ENCODE measurements around the gene RAB22A. TPM values are rescaled to one million over a fixed set of nuclear protein-coding genes. Genes with fewer than 3 reads are reported as not detected.

The RAB22A gene
- total and polyA plus RNA-seq, 9 of the 15 experiments (the other 6 are each of a cell fraction or from before 2014, with no cell fraction given): 1.1 to 8.0 (median 6.7) TPM

GRCh38 chr20:58296051-58296837 is 13.3 kb upstream of the RAB22A start (continued):
- TF ChIP-seq ZNF551 (CRISPR knock-in tag; IDR thresholded peaks at IDR 0.05) (no peak), SMAD3 (CRISPR knock-in tag; conservative IDR thresholded peaks at IDR 0.05) (no peak), AFF4 (CRISPR knock-in tag; IDR thresholded peaks at IDR 0.05) (no peak)

GRCh38 chr20:58297394-58297793 is 12.1 kb upstream of the RAB22A start:
- POLR2A ChIA-PET: interaction anchor here (1.2 to 1.8 kb wide), 2 partner anchors 10 to 13 kb away, joined by 3 to 9 read pairs; partner anchors contain the start of gene RAB22A
- Histone ChIP-seq H4K20me1 (replicated peaks; ENCODE audit: control insufficient read depth, insufficient read depth, low read length) (peaks cover 3% of the 10 kb centered on the region; the same call in 1 of the 2 replicates), H3K9me1 (ENCODE audit: control insufficient read depth, insufficient read depth, low read length) (no peaks in the 10 kb centered on the region), H3K27ac (ENCODE audit: extremely low read depth, low read depth, low read length) (no peak overlapping the region), H2AFZ (ENCODE audit: low read depth, low read length) (no peak overlapping the region), H3K27me3 (ENCODE audit: control insufficient read depth in 2 of 2, insufficient read depth in 2 of 2, low read length in 2 of 2) (no peaks in the 10 kb centered on the region), H3K4me2 (ENCODE audit: insufficient read depth, low read length) (no peak overlapping the region), H3K36me3 (ENCODE audit: control insufficient read depth, insufficient read depth, low read length) (no peaks in the 10 kb centered on the region), H3K4me1 (replicated peaks in 1 of 2; ENCODE audit: control insufficient read depth in 2 of 2, insufficient read depth in 2 of 2, low read length in 2 of 2) (peaks cover 4 to 15% of the 10 kb centered on the region in 2 experiments; a peak in 3 of 5 replicates), H3K4me3 (no peak overlapping the region), H3K9me3 (replicated peaks; ENCODE audit: control insufficient read depth, insufficient read depth, low read depth, low read length) (no peaks in the 10 kb centered on the region), H3K79me2 (ENCODE audit: control insufficient read depth, insufficient read depth, low read length) (no peaks in the 10 kb centered on the region), H3K9ac (ENCODE audit: insufficient read depth in 1 of 2, low read depth in 2 of 2, low read length in 2 of 2) (no peak overlapping the region)
- DNase-seq (ENCODE audit: extremely low read depth in 1 of 4, low spot score in 3 of 4): no peak
- no peak for ATAC-seq
- CTCF ChIA-PET (ENCODE audit: low intra/inter-chr PET ratio): no interaction called here
- FAIRE-seq: no peak
- 47% methylated on average over 2 of the region's 2 CpGs for WGBS (ENCODE audit: insufficient coverage, low coverage, missing lambda C conversion rate)
- in situ Hi-C loops (cut with MboI): no loop called here
- BruUV-seq (replicated peaks): no TSS peak
- intact Hi-C loops (cut with micrococcal nuclease): no loop called here
- TF ChIP-seq CGGBP1 (CRISPR knock-in tag; IDR thresholded peaks at IDR 0.05) (no peak), KDM4B (IDR thresholded peaks at IDR 0.05; ENCODE audit: borderline replicate concordance in 2 of 2, low read depth in 1 of 2) (no peak), ZBTB34 (CRISPR knock-in tag; IDR thresholded peaks at IDR 0.05) (no peak), FOXJ3 (CRISPR knock-in tag; IDR thresholded peaks at IDR 0.05) (no peak), NELFE (IDR thresholded peaks at IDR 0.05; ENCODE audit: insufficient read depth, insufficient read length) (no peak), ZBTB12 (CRISPR knock-in tag; IDR thresholded peaks at IDR 0.05) (no peak), PTTG1 (tag; IDR thresholded peaks at IDR 0.05; ENCODE audit: low read depth) (no peak), PPARD (CRISPR knock-in tag; IDR thresholded peaks at IDR 0.05) (no peak), WHSC1 (IDR thresholded peaks at IDR 0.05; ENCODE audit: low read length) (no peak), ILF3 (IDR thresholded peaks at IDR 0.05; ENCODE audit: borderline replicate concordance) (no peak), NFRKB (IDR thresholded peaks at IDR 0.05; ENCODE audit: low read depth) (no peak)
